H1 (cell line): ENCODE measurements around the gene USF1.

Source experiments
- CTCF ChIP-seq, 3 experiments: IDR thresholded peaks; 1 replicate in 2 of 3; 2 replicates in 1 of 3; pipeline versions ENCODE4 v1.5.1 to v1.6.1; 2011; ENCODE audit warnings: low read length in 3 of 3, mild to moderate bottlenecking in 3 of 3, inconsistent platforms in 2 of 3, low read depth in 1 of 3, moderate library complexity in 1 of 3; ENCODE audit not compliant: insufficient read depth in 1 of 3; ENCODE audit errors: control extremely low read depth in 1 of 3
- EP300 ChIP-seq, 2 experiments: IDR thresholded peaks; 1 replicate in 1 of 2; 2 replicates in 1 of 2; pipeline ENCODE4 v1.6.1; 2011 to 2012; ENCODE audit warnings: low read depth in 2 of 2, low read length in 2 of 2, mild to moderate bottlenecking in 2 of 2, borderline replicate concordance in 1 of 2, inconsistent platforms in 1 of 2, moderate library complexity in 1 of 2
- JUN ChIP-seq: IDR thresholded peaks from 2 replicates; pipeline ENCODE4 v1.6.1; 2011; ENCODE audit warnings: low read depth, mild to moderate bottlenecking, improper control_type of control experiment, low read length

DNA sequence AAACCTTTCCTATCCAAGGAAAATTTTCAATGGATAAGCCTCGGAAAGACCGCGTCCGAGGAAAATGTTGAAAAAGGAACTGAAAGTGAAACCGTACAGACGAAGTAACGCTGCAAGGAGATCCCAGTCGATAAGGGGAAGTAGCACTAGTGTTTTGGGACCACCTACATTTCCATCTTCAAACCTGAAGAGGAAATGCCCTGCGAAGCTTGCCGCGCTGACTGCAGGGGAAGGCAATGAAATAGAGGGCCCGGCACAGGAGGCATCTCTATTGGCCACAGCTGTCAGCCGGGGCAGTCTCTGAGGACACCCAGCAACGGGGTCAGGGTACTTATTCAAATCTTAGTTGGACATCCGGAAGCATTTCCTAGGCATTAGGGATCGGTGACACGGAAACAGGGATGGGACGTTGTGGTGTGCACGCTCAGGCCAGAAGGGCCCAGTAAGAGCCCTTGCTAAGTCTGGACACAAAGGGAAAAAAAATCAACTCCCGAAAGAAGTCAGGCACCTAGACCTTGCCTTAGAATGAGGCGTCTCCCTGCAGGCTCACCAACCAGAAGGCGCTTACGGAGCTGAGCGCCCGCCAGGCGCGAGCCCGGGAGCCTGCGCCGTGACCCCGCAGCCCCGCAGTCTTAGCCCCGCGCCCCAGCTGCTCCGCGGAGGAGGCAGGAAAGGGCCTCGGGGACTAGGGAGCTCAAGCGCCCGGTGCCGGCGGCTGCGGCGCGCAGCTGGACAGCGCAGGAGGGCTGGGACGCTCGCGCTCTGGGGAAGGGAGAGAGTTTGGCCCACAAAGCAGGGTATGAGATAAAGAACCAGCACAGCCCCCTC, 655 bp downstream of the USF1 start:
- no peak for TF ChIP-seq JUN
- TF ChIP-seq CTCF (IDR thresholded peaks at IDR 0.05; ENCODE audit: control extremely low read depth in 1 of 3, insufficient read depth in 1 of 3, low read depth in 1 of 3, low read length in 3 of 3), result no peak
- no peak for TF ChIP-seq EP300 (IDR thresholded peaks at IDR 0.05; ENCODE audit: borderline replicate concordance in 1 of 2, low read depth in 2 of 2, low read length in 2 of 2)
